Spinal cord (tissue), 10 donors: ENCODE measurements around the gene AMOTL1. TPM values are rescaled to one million over a fixed set of nuclear protein-coding genes. Genes with fewer than 3 reads are reported as not detected.
"Not testable (repeated sequence)": the region's sequence is repeated elsewhere in the genome, so short reads cannot be mapped to it uniquely, and the experiment has no call there.

Experiments used
- DNase-seq, 6 donors: peaks; one replicate each; pipeline versions ENCODE4 v3.0.0 to v3.0.0-alpha.2; 2013 to 2015; ENCODE audit warnings: low spot score in 6 of 6, low read depth in 4 of 6
- H3K27ac ChIP-seq: one replicate; pipeline ENCODE4 v1.5.1; 2013; ENCODE audit warnings: low read depth, low read length, control low read depth
- H3K27me3 ChIP-seq: one replicate; pipeline ENCODE4 v1.6.1; 2013; ENCODE audit warnings: low read length; ENCODE audit not compliant: control insufficient read depth, insufficient read depth
- H3K36me3 ChIP-seq: one replicate; pipeline ENCODE4 v1.6.1; 2013; ENCODE audit warnings: low read length; ENCODE audit not compliant: control insufficient read depth, insufficient read depth
- H3K4me1 ChIP-seq: one replicate; pipeline ENCODE4 v1.6.1; 2013; ENCODE audit warnings: low read length; ENCODE audit not compliant: control insufficient read depth, insufficient read depth
- H3K4me3 ChIP-seq: one replicate; pipeline ENCODE4 v1.5.1; 2013; ENCODE audit warnings: low read depth, low read length, control low read depth
- H3K9me3 ChIP-seq: one replicate; pipeline ENCODE4 v1.6.1; 2013; ENCODE audit warnings: low read length; ENCODE audit not compliant: control insufficient read depth, insufficient read depth
- WGBS: methylation state at CpG from one replicate; pipeline ENCODE4 v1.1.5; 2013; ENCODE audit warnings: missing lambda C conversion rate; ENCODE audit not compliant: insufficient coverage; 5-methylcytosine and 5-hydroxymethylcytosine counted together
- polyA plus RNA-seq, 2 donors: library from polyadenylated mRNA; unstranded; fragments of 120-200 nt; gene quantifications; one replicate each; pipeline ENCODE4 v1.2.1, GENCODE V29; 2013; ENCODE audit not compliant: insufficient read length in 2 of 2
- total RNA-seq, 2 donors: library from RNA; depleted of rRNA in 1 of 2; stranded (reverse); fragments of 120-200 nt in 1 of 2; fragments of >200 nt in 1 of 2; gene quantifications; one replicate each; pipeline versions ENCODE4 v1.2.3 to v1.2.4, GENCODE V29; 2013 to 2014
- donor health status: healthy.

The AMOTL1 gene
- total and polyA plus RNA-seq, 4 donors = 20.2 to 60.6 (median 34.5) TPM

DNA sequence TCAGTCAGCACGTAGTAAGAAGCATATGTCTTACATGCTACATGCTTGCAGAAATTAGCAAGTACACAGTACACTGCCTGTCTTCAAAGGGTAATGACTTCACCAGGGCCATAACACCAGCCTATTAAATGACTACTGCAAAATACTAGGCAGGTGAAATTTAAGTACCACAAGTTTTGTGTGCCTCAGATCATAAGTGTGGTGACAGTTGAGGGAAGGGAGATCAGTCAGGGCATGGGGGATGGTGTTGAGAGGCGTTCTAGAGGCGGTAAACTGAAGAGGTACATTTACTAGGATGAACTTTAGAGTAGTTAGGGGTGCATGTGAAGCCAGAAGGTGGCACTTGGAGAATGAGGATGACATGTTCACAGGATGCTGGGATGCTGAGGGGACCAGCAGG, 22.0 kb downstream of the AMOTL1 start:
- H3K27me3 ChIP-seq = no peaks in the 10 kb centered on the region
- DNase-seq = no peak
- peaks cover 16% of the 10 kb centered on the region for H3K4me1 ChIP-seq
- no peaks in the 10 kb centered on the region for H3K36me3 ChIP-seq
- H3K4me3 ChIP-seq = no peak overlapping the region
- peak overlapping the region; percentile 77 for H3K27ac ChIP-seq
- WGBS = 100% methylated on average over 2 of the region's 3 CpGs
- no peaks in the 10 kb centered on the region for H3K9me3 ChIP-seq

DNA sequence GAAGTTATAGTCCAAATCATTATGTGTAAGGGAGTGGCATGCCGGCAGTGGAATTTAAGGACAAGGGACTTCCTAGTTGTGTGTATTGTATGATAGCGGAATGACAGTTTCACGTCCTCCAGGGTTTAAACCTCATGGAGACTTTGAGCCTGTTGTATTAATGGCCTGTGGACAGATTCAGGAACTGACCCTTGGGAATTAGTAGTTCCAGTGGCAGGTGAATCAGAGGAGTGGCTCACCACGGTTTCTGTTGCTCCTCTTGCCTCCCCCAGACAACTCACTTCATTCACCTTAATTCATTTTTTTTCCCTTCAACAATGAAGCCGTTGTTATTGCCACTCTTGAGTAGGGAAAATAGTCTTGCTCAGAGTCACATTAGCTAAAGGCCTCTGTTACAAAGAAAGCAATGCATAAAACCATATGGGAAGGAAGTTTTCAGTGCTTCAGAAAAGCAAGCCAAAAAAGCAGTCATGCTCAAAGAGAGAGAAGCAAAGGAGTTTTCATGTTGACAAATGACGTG, 22.6 kb downstream of the AMOTL1 start:
- no peak for DNase-seq
- 72% methylated on average over 4 of the region's 6 CpGs for WGBS
- H3K9me3 ChIP-seq = no peaks in the 10 kb centered on the region
- no peaks in the 10 kb centered on the region for H3K27me3 ChIP-seq
- H3K4me3 ChIP-seq = no peak overlapping the region
- H3K4me1 ChIP-seq = peaks cover 16% of the 10 kb centered on the region
- no peaks in the 10 kb centered on the region for H3K36me3 ChIP-seq
- H3K27ac ChIP-seq = peak overlapping the region; percentile 77

DNA sequence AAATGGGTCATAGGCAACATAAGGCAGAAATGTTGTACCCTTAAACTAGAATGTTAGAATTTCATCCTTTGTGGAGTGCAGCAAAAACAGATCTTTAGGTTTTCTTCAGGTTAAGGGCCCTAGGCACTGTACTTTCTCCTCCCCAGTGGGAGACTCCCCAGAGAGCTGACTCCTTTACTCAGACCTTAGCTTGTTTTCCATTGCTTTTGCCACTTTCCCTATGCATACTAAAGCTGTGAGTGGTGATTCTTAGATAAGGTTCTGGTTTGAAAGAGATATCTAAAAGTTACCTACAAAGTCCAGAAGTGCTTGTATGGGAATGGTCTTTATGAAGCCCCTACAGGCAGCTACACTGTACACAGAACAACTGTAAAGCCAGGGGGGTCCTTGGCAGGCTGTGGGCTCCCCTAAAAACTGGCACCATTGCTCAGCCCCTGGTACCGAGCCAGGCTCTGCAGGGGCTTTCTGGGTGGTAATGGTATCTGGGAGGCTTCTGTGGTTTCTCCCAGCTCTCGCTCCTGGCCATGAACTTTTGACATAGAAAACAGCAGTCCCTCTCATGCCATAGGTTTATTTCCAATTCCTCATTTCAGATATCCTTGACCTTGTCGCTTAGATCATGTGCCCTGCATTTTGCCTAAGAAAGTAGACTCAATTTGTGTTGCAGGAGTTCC, 23.2 kb downstream of the AMOTL1 start:
- Histone ChIP-seq H3K4me1 (peaks cover 13% of the 10 kb centered on the region), H3K27me3 (no peaks in the 10 kb centered on the region), H3K27ac (peak overlapping the region; percentile 77), H3K4me3 (no peak overlapping the region), H3K9me3 (no peaks in the 10 kb centered on the region), H3K36me3 (no peaks in the 10 kb centered on the region)
- DNase-seq = no peak
- WGBS = 94% methylated on average over 2 of the region's 3 CpGs

DNA sequence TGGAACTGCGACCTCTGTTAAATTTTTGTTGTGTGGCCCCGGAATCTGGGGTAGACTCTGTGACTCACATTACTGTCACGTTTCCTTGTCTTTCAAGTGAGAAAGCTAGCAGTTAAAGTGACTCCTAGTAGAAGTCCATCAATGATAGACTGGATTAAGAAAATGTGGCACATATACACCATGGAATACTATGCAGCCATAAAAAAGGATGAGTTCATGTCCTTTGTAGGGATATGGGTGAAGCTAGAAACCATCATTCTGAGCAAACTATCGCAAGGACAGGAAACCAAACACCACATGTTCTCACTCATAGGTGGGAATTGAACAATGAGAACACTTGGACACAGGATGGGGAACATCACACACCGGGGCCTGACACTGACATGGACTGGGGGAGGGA, 23.8 kb downstream of the AMOTL1 start:
- H3K4me3 ChIP-seq, H3K27me3 ChIP-seq, H3K9me3 ChIP-seq, H3K27ac ChIP-seq, DNase-seq, H3K36me3 ChIP-seq: not testable (repeated sequence)
- H3K4me1 ChIP-seq = peaks cover 13% of the 10 kb centered on the region
- WGBS = 100% methylated on average over 2 of the region's 5 CpGs

DNA sequence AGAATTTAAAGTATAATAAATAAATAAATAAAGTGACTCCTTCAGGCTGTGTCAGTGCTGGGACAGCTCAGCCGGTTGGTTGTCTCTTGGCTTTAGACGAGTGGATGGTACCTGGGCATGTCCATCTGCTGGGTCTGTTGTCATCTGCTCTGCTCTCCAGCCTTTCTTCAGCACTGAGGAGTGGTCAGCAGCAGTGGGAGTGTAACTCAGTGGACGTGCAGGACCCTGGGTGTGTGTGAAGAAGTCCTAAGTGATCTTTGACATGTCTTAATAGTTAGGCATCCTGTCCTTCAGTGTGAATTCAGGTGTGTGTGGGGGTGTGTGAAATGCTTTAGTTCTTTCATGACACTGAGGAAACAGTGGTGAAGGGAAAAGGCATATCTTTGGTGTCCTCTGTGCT, 24.3 kb downstream of the AMOTL1 start:
- Histone ChIP-seq H3K36me3 (no peaks in the 10 kb centered on the region), H3K4me1 (peaks cover 13% of the 10 kb centered on the region), H3K9me3 (no peaks in the 10 kb centered on the region), H3K4me3 (no peak overlapping the region), H3K27ac (no peak overlapping the region), H3K27me3 (no peaks in the 10 kb centered on the region)
- 84% methylated on average over 3 of the region's 3 CpGs for WGBS
- no peak for DNase-seq

DNA sequence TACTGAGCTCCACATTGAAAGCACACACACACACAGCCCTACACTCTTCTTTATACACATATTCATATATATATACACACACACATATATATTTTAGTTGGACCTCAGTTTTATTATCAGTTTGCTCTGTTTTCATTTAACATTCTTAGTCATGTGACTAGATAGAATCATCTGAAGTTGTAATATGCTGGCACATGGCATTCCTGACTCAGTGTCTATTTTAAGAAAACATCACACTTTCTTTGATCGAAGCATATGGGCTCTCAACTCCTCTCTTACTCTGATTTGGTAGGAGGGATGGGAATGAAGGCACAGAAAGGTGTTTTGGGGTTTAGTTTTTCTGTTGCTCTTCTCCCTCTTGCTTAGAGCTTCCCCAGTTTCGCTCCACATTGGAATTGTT, 24.8 kb downstream of the AMOTL1 start:
- peak in 1 of 6 donors; percentile 52 for DNase-seq
- Histone ChIP-seq H3K27ac (no peak overlapping the region), H3K9me3 (no peaks in the 10 kb centered on the region), H3K4me1 (peaks cover 13% of the 10 kb centered on the region), H3K27me3 (no peaks in the 10 kb centered on the region), H3K36me3 (no peaks in the 10 kb centered on the region), H3K4me3 (no peak overlapping the region)
- no CpG with 5 or more reads among the region's 2 CpGs for WGBS

DNA sequence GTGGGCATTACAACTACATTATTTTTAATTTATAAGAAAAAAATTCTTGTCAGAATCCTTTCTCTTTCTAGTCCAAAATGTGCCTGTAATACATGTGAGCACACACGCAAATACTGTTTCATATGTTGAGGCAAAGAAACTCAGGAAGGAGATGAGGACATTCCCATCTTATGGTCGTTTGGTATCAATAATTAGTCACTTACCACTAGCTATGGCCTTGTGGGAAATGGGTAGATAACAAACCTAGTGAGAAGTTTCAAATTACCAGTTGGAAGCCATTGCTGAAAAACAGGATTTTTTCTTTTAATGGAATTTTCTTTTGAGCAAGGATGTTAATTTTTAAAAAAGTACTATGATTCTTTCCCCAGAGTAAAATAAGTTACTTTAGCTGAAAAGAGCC, 25.7 kb downstream of the AMOTL1 start:
- no peaks in the 10 kb centered on the region for H3K27me3 ChIP-seq
- no peaks in the 10 kb centered on the region for H3K36me3 ChIP-seq
- no peak for DNase-seq
- peaks cover 13% of the 10 kb centered on the region for H3K4me1 ChIP-seq
- WGBS = no CpG with 5 or more reads among the region's 2 CpGs
- H3K9me3 ChIP-seq = no peaks in the 10 kb centered on the region
- peak overlapping the region; percentile 62 for H3K27ac ChIP-seq
- H3K4me3 ChIP-seq = no peak overlapping the region

DNA sequence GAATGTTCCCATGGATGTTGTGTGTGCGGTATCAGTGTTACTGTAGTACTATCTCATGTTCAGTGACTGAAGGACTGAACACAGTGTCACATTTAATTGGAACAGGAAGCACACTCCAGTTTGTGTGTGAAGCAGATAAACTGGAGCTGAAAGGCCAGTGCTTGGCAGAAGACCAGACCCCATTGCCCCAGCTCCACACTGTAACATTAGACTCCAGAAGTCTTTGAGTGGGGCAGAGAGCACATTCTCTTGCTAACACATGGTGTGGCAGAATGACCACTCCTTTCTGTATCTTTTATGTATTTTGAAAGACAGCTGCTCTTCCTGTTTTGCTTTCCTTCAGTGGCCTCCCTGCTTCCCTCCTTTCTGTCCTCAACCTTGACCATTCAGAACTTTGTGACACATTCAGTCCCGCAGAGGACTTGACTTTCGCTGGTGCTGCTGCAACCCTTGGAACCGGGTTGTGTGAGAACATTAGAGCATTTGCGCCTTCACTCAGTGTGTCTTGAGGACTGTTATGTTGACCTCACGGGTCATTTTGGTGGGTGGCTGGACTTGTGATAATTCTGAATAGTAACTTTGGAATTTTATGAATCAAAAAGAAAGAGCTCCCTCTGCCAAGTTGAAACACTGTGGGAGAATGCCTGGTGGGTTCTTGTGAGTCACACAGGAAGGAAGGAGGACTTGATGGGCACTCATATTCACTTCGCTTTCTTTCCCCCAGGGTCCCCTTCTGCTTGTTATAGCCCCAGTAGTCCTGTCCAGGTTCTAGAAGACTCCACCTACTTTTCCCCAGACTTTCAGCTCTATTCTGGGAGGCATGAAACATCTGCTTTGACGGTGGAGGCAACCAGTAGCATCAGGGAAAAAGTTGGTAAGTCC, 26.4 kb downstream of the AMOTL1 start:
- H3K4me1 ChIP-seq = peaks cover 15% of the 10 kb centered on the region
- no peak overlapping the region for H3K4me3 ChIP-seq
- no peaks in the 10 kb centered on the region for H3K9me3 ChIP-seq
- peak overlapping the region; percentile 62 for H3K27ac ChIP-seq
- peaks cover 3% of the 10 kb centered on the region for H3K36me3 ChIP-seq
- H3K27me3 ChIP-seq = no peaks in the 10 kb centered on the region
- WGBS = 72% methylated on average over 6 of the region's 8 CpGs
- DNase-seq = peak in 2 of 6 donors; percentile 10 to 47

DNA sequence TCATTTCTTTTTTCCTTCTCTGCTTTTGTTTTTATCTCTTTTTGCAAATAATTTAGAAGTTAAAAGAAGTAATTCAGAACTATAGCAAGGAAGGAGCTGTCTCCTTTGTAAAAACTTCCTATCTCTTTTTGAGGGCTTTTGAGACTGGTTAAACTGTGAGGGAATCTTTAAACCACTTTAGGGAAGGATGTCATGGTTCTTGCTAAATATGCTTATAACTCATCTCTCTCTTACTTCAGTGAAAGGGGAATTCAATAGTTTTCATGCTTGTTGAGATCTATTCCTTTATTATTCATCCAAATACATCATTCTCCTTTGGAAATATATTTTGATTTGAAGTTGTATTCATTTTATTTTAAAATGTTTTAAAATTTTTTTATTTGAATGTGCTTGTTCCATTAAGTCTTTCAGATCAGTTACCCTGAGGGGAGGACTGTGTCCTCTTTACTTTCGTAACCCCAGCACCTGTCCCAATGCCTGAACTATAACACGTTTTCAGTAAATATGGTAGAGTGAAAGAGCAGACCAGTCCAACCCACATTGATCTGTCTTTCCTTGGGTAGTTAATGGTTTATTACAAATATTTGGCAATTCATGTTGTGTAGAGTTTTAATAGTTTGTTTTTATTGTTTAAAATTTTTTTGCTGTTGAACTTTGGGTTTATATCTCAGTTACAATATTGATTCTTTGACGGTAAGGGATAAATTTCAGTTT, 27.5 kb downstream of the AMOTL1 start:
- Histone ChIP-seq H3K27me3 (no peaks in the 10 kb centered on the region), H3K4me1 (peaks cover 22% of the 10 kb centered on the region), H3K9me3 (no peaks in the 10 kb centered on the region), H3K36me3 (peaks cover 9% of the 10 kb centered on the region), H3K27ac (no peak overlapping the region), H3K4me3 (no peak overlapping the region)
- DNase-seq = no peak
- WGBS = no CpG with 5 or more reads among the region's 3 CpGs
